NB4 (cell line): ENCODE results near the gene TFAP2C.
"Not testable (repeated sequence)": the region's sequence is repeated elsewhere in the genome, so short reads cannot be mapped to it uniquely, and the experiment has no call there.

ENCODE experiments used
- DNase-seq: peaks from one replicate; pipeline ENCODE4 v3.0.0; 2010; ENCODE audit warnings: low read depth
- H3K4me3 ChIP-seq: one replicate; pipeline ENCODE4 v1.5.1; 2011; ENCODE audit warnings: mild to moderate bottlenecking, low read depth, low read length, moderate library complexity
- MYC ChIP-seq: IDR thresholded peaks from 2 replicates; pipeline ENCODE4 v1.6.1; 2011; ENCODE audit warnings: low read depth, low read length
- POLR2A ChIP-seq: IDR thresholded peaks from 2 replicates; pipeline ENCODE4 v1.6.1; 2011; ENCODE audit warnings: mild to moderate bottlenecking; ENCODE audit not compliant: insufficient read length; ENCODE audit errors: extremely low read depth
- TF ChIP-seq, protein P1 (sequence below): IDR thresholded peaks from one replicate; pipeline ENCODE4 v1.5.1; 2012; ENCODE audit warnings: low read depth, low read length
- TF ChIP-seq, protein P2 (sequence below): IDR thresholded peaks from 2 replicates; pipeline ENCODE4 v1.6.1; 2011; ENCODE audit warnings: low read depth, low read length

The TFAP2C gene

DNA sequence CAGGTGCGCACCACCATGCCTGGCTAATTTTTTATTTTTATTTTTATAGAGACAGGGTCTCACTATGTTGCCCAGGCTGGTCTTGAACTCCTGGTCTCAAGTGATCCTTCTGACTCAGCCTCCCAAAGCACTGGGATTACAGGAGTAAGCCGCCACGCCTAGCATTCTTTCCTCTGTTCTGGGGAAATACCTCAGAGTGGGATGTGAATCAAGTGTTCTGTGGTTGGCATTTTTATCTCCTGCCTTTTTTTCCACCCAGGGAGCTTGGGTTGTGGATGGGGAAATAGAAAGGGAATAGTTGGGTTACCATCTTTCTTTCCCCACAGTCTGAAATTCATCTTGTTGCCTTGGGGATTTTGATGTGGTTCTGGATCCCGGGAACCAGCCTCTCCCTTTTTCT lies 24.1 kb downstream of the TFAP2C start:
- DNase-seq: no peak
- TF ChIP-seq, protein P1, sequence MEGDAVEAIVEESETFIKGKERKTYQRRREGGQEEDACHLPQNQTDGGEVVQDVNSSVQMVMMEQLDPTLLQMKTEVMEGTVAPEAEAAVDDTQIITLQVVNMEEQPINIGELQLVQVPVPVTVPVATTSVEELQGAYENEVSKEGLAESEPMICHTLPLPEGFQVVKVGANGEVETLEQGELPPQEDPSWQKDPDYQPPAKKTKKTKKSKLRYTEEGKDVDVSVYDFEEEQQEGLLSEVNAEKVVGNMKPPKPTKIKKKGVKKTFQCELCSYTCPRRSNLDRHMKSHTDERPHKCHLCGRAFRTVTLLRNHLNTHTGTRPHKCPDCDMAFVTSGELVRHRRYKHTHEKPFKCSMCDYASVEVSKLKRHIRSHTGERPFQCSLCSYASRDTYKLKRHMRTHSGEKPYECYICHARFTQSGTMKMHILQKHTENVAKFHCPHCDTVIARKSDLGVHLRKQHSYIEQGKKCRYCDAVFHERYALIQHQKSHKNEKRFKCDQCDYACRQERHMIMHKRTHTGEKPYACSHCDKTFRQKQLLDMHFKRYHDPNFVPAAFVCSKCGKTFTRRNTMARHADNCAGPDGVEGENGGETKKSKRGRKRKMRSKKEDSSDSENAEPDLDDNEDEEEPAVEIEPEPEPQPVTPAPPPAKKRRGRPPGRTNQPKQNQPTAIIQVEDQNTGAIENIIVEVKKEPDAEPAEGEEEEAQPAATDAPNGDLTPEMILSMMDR: no peak
- TF ChIP-seq POLR2A (no peak), MYC (no peak)
- TF ChIP-seq, protein P2, sequence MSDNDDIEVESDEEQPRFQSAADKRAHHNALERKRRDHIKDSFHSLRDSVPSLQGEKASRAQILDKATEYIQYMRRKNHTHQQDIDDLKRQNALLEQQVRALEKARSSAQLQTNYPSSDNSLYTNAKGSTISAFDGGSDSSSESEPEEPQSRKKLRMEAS: no peak
- no peak overlapping the region for H3K4me3 ChIP-seq

DNA sequence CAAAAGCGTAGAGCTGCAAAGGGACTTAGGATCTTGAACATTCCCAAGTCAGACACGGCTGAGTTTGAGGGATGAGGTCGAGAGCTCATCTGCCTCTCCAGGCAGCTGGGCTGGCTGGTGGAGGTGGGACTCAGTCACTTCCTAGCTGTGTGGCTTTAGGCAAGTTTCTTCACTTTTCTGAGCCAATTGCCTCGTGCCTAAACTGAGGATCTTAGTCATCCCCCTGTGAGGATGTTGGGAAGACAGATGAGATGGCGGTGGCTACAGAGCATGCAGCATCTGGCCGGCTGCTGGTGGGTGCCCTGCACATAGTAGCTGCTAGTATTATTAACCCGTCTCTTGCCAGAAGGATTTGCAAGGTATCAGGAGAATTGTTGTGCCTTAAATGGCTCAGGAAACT lies 27.5 kb downstream of the TFAP2C start:
- H3K4me3 ChIP-seq: no peak overlapping the region
- no peak for DNase-seq
- TF ChIP-seq, protein P1: no peak
- TF ChIP-seq MYC (no peak), POLR2A (no peak)
- TF ChIP-seq, protein P2: no peak

DNA sequence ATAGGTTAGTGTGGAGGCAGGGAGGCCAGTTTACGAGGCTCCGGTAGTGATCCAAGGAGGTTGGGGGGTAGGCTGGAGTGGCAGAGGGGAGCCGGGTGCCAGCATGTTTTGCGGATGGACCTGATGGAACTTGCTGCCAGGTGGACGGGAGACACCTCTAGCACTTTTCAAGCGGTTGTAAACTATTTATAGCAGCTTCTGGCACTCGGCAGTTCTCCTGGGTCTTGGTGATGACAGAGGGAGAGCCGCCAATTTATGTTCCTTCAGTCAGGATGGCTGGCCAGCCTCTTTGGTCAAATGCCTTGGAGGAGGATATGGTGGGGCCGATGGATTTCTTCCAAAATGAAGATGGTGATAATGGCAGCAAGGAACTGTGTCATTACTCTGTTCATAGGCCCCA lies 28.8 kb downstream of the TFAP2C start:
- TF ChIP-seq POLR2A (no peak), MYC (no peak)
- TF ChIP-seq, protein P2: no peak
- TF ChIP-seq, protein P1: no peak
- H3K4me3 ChIP-seq: no peak overlapping the region
- DNase-seq: no peak

DNA sequence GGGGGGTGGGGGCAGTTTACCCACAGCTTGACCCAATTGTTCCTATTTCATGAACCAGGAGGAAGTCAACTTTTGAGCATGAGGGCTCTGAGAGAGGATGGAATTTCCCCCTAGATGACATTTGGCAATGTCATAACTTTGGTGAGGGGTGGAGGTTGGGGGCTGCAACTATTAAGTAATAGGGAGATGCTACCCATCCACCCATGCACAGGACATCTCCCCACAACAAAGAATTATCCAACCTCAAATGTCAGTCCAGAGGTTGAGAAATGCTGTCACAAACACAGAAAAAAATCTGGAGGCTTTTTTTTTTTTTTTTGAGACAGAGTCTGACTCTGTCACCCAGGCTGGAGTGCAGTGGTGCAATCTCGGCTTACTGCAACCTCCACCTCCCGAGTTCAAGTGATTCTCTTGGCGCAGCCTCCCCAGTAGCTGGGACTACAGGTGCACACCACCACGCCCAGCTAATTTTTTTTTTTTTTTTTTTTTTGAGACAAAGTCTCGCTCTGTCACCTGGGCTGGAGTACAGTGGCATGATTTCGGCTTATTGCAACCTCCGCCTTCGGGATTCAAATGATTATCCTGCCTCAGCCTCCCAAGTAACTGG lies 29.3 kb downstream of the TFAP2C start:
- H3K4me3 ChIP-seq: not testable (repeated sequence)
- DNase-seq: peak; percentile 82

DNA sequence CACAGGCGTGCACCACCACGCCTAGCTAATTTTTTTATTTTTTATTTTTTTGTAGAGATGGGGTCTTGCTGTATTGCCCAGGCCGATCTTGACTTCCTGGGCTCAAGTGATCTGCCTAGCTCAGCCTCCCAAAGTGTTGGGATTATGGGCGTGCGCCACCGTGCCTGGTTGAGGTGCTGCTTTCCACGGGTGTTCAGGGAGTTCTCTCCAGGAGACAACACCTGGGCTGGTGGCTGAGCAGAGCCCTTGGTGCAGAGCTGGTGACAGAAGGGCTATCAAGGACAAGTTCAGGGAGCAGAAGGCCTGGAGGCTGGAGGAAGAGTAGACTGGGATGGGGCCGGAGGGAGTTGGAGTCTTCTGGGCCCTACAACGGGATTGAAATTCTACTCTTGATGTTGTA lies 34.6 kb downstream of the TFAP2C start:
- H3K4me3 ChIP-seq: no peak overlapping the region
- no peak for DNase-seq
- TF ChIP-seq, protein P2: no peak
- TF ChIP-seq, protein P1: no peak
- TF ChIP-seq POLR2A: no peak

DNA sequence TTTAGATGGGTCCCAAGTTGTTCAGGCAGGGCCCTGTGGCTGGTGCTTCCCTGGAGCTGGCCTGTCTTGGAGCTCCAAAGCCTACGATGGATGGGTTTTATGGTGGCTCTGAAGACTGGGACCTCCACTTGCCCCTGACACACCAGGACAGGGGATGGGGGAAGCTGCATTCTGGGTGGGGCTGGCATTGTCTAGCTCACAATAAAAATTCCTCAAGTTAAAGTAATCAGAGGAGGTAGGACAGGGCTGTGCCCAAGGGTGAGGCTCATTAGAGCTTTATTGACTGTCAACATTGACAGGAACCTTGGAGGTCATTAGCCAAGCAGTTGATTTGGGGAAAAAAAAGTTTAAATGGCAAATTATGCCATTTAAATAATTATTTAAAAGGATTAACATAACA lies 35.7 kb downstream of the TFAP2C start:
- TF ChIP-seq POLR2A: no peak
- TF ChIP-seq, protein P2: no peak
- TF ChIP-seq, protein P1: no peak

More for the DNA sequence above, 35.7 kb downstream of the TFAP2C start:
- H3K4me3 ChIP-seq: no peak overlapping the region
- no peak for DNase-seq
